Activated naive CD4-positive, alpha-beta T cell treated with Interleukin-2 at 50 U/mL for 16 hours (primary cell): Measurements from ENCODE around the gene CORT.

ENCODE experiments used
- DNase-seq: peaks from one replicate; pipeline ENCODE4 v3.0.0-alpha.2; 2020

Gene CORT

GRCh38 chr1:10479296-10479695, 29.5 kb downstream of the CORT start:
- DNase-seq, result no peak

GRCh38 chr1:10480614-10481013, 30.8 kb downstream of the CORT start:
- DNase-seq, result no peak

GRCh38 chr1:10484521-10484920, 34.7 kb downstream of the CORT start:
- no peak for DNase-seq

GRCh38 chr1:10489291-10490055, 39.6 kb downstream of the CORT start:
- DNase-seq, result no peak

- no peak for DNase-seq
Observed at GRCh38 chr1:10490286-10490970, 40.6 kb downstream of the CORT start.

- DNase-seq, result no peak
Observed at GRCh38 chr1:10494418-10494753, 44.6 kb downstream of the CORT start.

- peak; percentile 82 for DNase-seq
Observed at GRCh38 chr1:10494754-10495474, 45.1 kb downstream of the CORT start.

GRCh38 chr1:10495475-10495817, 45.6 kb downstream of the CORT start:
- DNase-seq, result no peak

- no peak for DNase-seq
Observed at GRCh38 chr1:10495952-10496351, 46.1 kb downstream of the CORT start.

- DNase-seq, result no peak
Observed at GRCh38 chr1:10497109-10497508, 47.3 kb downstream of the CORT start.

GRCh38 chr1:10498231-10498630, 48.4 kb downstream of the CORT start:
- DNase-seq, result no peak
